Non-pigmented ciliary epithelial cell (primary cell): ENCODE data around the gene APPL2.
"Not testable (repeated sequence)": the region's sequence is repeated elsewhere in the genome, so short reads cannot be mapped to it uniquely, and the experiment has no call there.

Experiments
- DNase-seq: peaks from one replicate; pipeline ENCODE4 v3.0.0-alpha.2; 2010; ENCODE audit warnings: low read depth

APPL2 gene

DNA sequence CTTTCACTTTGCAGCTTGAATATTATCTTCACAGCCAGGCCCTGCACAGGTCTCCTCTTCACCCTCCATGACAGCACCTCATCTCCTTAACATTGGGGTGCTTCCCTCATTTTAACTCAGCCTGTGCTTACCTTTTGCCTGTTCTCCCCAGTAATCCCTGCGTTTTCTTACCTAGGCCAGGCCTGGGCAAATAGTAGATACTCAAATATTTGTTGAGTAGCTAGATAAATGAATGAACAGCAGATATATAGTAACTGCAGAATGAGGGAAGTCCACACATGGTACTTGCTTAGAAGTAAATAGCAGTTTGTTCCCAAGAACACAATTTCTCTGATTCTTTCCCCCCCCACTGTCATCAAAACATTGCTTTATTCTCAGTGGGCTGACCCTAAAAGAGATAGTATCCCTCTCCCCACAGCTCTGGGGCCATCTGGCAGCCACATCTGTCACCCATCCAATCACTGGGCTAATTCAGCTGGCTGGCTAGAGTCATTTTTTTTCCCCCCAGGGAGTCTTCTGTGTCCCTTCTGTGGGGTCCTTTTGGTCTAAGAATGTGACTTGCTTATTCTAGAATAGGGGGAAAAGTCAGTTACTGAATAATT, 43.2 kb downstream of the APPL2 start:
- no peak for DNase-seq

DNA sequence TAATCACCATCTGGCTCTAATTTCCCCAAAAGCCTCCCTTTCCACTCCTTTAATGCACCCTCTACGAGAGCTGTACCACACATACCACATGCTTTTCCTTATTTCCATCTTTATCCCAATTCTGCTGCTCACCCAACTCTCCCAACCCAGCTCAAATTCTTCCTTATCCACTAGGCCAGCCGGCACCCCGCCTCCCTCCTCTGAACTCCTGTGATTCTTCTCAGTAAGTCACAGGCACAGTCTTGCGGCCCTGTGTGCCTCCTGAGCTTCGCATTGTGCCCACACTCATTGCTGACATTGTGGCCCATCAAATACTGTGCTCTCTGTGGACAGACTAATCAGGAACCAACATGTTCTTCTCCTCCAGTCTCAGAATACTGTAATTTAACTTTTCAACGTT, 45.4 kb downstream of the APPL2 start:
- DNase-seq, result no peak

DNA sequence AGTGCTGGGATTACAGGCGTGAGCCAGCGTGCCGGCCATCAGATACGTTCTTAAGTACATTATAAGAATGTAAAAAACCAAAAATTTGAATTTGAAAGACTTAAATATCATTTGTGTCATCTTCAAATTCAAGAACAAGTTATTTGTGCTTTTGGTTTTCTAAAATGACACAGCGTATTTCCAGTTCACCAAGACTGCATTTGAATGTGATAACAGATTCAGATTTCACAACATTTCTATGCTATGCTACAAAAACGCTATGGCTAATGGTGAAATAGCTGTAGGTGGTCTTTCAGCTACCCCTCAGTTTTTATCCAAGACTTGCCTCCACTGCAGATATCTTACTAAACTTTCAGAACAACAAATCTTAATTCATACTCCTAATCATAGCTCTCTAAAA, 46.7 kb downstream of the APPL2 start:
- no peak for DNase-seq

DNA sequence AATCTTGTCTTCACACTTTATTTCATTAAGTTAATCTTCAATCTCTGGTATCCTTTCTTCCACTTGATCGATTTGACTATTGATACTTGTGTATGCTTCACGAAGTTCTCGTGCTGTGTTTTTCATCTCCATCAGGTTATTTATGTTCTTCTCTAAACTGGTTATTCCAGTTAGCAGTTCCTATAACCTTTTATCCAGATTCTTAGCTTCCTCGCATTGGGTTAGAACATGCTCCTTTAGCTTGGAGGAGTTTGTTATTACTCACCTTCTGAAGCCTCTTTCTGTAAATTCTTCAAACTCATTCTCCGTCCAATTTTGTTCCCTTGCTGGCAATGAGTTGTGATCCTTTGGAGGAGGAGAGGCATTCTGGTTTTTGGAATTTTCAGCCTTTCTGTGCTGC, 52.0 kb downstream of the APPL2 start:
- not testable (repeated sequence) for DNase-seq

DNA sequence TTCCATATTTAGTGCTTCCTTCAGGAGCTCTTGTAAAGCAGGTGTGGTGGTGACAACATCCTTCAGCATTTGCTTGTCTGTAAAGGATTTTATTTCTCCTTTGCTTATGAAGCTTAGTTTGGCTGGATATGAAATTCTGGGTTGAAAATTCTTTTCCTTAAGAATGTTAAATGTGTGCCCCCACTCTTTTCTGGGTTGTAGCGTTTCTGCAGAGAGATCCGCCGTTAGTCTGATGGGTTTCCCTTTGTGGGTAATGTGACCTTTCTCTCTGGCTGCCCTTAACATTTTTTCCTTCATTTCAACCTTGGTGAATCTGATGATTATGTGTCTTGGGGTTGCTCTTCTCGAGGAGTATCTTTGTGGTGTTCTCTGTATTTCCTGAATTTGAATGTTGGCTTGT, 52.6 kb downstream of the APPL2 start:
- not testable (repeated sequence) for DNase-seq

DNA sequence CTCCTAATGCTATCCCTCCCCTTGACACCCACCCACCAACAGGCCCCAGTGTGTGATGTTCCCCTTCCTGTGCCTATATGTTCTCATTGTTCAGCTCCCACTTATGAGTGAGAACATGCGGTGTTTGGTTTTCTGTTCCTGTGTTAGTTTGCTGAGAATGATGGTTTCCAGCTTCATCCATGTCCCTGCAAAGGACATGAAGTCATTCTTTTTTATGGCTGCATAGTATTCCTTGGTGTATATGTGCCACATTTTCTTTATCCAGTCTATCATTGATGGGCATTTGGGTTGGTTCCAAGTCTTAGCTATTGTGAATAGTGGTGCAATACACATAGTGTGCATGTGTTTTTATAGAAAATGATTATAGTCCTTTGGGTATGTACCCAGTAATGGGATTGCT, 56.9 kb downstream of the APPL2 start:
- DNase-seq, result not testable (repeated sequence)

DNA sequence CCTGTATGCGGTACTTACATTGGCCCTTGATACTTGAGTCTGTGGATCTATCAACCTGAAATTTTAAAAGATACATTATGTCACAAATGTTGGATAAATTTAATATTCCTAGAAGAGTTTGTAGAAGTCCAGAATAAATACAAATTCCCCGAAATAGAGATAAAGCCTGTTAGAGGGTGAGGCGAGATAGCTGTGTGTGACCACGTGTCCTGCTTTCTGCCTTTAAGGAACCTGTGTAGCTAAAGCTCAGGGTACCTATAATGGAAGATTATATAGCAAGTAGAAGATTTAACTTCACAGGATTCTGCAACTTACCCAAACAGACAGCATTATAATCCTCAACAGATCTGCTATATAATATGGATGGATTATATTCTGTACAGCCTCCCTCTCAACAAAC, 58.8 kb downstream of the APPL2 start:
- DNase-seq, result no peak

DNA sequence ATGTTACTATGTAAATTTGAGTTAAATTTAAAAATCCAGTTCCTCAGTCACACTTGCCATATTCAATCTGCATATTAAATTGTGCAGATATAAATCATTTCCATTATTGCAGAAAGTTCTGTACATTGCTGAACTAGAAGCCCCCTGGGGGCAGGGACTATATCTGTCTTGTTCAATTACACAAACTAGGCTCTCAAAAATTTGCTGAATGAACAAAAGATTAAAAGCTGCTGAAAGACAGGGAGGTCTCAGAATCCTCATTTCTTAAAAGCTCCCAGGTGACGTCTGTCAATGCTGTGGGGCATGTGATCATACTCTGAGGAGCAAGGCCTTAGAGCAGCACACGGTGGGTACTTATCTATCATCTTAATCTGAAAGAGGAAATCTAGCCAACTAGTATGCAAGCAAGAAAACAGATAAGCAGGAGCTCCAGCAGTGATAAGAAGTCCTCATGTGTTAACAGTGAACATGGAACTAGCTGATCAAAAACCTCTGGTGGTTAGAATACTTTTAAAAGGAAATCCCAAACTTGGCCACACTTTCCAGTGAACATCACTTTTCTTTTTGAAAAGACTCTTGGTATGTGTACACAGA, 60.5 kb downstream of the APPL2 start:
- DNase-seq, result no peak

DNA sequence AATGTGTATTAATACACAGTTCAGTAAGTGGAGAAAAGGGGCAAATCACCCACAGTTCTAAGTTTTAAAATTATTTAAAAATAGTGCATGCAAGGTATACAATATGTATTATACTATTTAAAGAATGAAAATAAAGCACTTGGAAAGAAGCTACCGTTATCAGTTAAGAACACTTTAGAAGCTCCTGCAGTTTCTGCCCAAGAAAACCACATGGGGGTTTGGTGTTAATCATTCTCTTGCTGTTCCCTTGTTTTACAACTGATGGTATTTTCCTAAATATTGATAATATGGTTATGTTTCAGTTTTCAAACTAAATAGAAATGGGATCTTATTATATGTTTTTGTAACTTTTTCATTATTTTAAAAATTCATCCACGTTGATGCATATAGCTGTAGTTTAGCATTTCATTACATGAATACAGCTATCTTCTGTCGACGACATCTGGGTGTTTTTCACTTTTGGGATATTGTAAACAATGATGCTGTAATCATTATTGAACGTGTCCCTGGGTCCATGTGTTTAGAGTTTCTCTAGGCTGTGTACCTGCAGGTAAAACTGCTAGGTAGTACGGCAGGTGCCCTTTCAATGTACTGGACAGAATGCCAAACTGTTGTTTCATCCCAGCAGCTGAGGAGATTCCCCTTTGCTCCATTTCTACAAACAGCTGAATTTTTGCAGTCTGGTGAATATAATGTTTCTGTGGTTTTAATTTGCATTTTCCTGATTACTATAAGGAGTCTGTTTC, 64.1 kb downstream of the APPL2 start:
- DNase-seq, result no peak

DNA sequence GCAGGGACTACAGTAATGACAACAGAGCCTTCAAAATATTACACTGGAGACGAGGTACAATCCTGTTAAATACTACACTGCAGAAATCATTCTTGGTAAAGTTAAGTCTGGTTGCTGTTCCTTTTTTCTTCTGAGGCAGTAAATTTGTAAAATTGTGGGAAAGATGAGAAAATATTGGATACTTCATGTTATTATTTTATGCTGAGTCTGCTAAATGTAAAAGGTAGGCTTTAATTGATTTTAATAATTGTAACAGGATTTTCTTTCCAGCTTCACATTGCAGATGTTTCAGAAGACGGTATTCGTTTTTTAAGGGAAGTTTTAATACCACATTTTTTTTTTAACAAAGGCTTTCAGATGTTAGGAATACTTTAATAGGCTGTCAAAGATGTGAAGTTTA, 65.8 kb downstream of the APPL2 start:
- no peak for DNase-seq

DNA sequence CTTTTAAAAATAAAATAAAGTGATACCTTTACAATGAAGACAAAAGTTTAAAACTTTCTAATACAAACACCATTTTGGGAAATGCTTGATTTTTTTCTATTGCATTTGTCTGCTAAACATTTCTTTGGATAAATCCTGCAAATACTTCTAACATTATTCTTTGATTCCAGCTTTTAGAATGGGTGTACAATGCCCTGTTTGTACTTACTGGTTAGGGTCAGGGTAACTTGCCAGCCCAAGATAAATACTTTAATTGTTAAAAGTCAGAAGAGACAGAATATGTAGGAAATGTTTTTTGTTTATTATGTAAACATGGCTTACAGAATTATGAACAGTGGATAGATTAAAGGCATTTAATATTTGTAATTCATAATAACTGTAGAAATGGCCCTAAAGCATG, 68.0 kb downstream of the APPL2 start:
- DNase-seq, result no peak

DNA sequence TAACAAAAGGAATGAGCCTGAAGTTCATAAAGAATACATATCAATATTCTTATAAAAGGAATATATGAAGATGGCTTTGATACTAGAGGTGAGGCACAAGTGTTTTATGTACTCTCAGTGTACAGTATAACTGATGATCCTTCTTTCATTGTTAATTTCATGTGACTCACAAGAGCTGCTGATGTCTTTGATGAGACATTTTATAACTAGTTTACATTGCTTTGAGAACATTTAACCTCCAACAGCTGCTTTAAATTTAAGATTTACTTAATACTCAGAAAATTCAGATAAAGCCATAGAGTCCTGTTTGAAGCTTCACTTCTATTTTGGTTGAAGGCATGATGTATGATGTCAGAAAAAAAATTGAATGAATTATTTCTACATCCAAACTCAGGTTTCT, 68.6 kb downstream of the APPL2 start:
- DNase-seq, result no peak

DNA sequence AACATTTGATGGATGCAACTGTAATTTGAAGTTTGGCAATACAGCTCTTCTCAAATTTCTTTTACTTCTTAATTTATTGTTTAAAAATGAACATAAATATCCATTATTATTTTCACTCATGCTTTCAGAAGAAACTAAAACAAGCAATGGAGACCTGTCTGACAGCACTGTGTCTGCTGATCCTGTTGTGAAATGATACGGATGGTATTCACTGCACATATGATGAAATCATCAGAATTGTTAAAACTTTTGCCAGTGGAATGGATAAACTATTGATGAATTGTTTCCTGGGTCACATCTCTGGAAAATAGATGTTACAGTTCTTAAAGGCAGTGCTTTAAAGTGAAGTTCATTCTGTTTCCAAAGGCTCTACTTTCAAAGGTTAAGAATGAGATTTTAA, 69.2 kb downstream of the APPL2 start:
- no peak for DNase-seq

DNA sequence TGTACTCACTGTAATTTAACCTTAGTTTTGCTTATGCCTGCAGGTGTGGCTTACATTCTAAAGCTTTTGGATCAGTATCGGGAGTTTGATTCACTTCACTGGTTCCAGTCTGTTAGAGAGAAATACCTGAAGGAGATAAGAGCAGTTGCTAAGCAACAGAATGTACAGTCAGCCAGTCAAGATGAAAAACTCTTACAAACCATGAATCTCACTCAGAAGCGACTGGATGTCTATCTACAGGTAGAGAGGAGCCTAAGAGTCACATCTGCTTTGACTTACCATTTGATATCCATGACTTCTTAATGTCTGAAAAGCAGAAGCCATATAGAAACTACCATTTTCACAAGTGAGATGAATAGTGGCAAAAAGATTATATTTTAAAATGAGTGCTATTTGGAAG, 71.9 kb downstream of the APPL2 start:
- DNase-seq, result no peak

DNA sequence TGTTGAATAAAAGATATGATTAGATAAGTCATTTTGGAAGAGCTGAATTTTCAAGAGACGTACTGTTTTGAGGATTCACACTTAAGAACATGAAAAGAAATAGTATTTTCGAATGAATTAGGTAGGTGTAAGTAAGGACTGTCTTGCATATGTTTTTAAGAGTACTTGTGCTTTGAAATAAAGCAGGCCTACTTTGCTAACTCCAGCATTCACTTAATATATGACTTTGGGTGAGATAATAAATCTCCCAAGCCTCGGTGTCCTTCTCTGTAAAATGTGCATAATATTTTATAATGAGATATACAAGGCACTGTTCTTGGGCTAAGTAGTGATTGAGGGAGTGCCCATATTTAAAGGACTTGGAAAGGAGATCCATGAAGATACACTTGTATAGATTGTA, 73.8 kb downstream of the APPL2 start:
- DNase-seq, result no peak

DNA sequence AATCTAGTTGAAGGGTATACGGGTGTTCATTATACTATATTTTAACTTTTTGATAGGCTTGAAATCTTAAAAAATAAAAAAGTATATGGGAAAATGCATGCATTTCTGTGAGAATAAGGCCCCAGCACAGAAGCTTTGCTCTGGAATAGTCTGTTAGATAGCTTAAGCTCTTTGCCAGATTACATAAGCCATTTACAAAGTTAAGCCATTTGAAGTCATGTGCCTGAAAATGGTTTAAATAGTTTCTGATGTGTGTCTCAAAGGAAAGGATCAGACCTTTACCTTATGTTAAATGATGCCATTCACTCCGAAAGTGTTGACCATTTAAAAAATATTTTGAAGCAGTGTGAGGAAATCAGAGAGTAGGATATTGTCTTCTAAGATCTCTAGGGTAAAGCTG, 77.1 kb downstream of the APPL2 start:
- no peak for DNase-seq

DNA sequence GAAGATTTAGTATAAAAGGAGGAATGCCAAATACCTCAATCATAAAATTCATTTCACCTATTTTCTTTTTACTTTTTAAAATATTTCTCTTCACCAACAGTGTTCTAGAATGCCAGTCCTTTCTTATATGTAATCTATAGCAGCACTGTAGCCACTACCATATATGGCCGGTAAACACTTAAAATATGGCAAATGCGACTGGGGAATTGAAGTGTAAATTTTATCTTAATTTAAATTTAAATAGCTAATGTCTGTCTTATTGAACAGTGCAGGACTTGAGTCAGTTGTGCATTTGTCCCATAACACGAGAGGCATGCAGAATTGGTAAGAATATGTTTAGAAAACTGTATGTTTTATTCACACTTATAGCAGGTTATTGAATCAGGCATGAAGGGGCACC, 78.4 kb downstream of the APPL2 start:
- no peak for DNase-seq

DNA sequence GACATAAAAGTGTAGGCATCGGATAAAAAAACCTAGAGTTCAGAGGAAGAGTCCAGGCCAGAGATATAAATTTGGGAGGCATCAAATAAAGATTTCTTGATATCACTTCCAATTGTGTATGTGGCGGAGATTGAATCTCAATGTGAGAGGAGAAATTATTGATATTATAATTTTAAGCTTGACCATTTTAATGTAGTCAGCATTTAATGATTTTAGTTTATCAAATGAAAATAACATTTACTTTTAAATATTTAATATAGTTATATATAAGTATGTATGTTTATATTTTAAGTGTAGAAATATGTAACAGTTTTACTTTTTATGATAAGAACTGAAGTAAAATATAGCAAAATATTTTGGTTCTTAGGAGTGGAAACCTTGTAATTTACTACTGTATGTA, 79.7 kb downstream of the APPL2 start:
- DNase-seq, result no peak

DNA sequence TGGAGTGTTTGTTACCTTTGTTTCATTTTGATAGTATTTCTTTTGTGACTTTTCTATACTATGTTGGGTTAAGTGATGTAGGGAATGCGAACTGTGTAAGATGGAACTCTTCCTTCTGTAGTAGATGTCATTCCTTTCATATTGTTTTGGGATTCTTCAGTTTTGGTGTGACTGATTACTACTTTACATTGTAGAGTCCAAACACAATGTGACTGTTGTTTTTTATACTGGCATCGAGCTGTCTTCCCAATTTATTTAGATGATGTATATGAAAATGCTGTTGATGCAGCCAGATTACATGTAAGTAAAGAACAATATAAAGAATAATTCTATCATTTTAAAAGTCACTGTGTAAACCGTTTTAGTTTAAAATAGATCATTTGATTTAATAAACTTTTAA, 93.7 kb downstream of the APPL2 start:
- no peak for DNase-seq

DNA sequence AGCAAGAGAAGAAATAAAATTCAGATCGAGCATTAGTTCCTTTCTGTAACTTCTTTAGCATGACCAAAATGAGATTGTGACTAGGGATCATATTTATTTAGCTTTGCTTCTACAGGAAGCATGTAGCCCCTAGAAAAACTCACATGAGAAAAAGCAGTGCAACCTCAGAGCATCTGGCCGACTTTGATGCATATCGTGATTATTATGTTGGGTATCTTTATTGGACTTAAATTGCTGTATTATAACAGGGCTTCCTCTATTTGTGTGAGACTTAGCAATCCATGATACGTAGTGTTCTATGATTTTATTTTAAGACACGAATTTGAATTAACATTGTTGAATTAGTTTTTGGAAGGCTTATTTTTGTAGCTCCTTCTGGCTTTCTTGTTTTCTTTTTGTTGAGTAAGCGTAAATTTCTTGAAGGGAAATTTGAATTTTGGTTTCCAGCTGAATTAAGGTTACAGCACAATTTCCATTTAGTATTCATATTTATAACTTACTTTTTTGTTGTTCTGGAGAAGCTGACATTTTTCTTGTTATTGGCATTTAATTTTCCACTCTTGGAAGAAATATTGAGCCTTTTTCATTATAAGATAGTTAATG, 94.6 kb downstream of the APPL2 start:
- no peak for DNase-seq

DNA sequence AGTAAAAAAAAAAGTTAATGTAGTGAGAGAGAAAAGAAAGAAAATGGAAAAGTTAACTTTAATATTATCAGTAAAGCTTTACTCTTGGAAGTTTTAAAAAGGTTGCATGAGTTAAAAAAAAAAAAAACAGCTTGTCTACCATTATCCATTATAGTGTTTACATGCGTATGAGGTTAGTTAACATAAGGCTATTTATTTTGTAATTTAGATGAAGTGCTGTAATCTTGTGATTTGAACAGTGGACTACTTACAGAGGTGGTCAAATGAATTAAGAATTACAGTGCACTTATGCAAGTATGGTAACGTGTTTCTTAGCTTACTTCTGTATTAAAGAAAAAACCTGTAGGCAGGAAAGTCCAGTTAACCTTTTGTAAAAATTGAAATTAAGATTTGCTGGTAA, 97.7 kb downstream of the APPL2 start:
- DNase-seq, result no peak
